ENCODE results near the gene ETNK2. TPM values are rescaled to one million over a fixed set of nuclear protein-coding genes. Genes with fewer than 3 reads are reported as not detected.
"Not testable (repeated sequence)": the region's sequence is repeated elsewhere in the genome, so short reads cannot be mapped to it uniquely, and the experiment has no call there.

ETNK2 gene
- total RNA-seq, 2 donors from 2014 or later = 4.0 to 15.8 TPM

- DNase-seq (peak in 1 of 4 donors; percentile 29), ATAC-seq (peak; percentile 49)
- H3K4me1 ChIP-seq = peaks cover 62% of the 10 kb centered on the region
- intact Hi-C loops (cut with DNase I) = no loop called here
- H3K27ac ChIP-seq = peak overlapping the region; percentile 10 to 68 (median 34)
- 47 to 73% methylated on average over 10 to 14 of the region's 14 CpGs for WGBS, 2 donors
- H3K27me3 ChIP-seq = no peaks in the 10 kb centered on the region
- no peaks in the 10 kb centered on the region for H3K36me3 ChIP-seq (replicated peaks in 1 of 2; ENCODE audit: insufficient read depth in 1 of 2, low read depth in 2 of 2)
- H3K9me3 ChIP-seq = no peaks in the 10 kb centered on the region
- TF ChIP-seq CTCF (IDR thresholded peaks at IDR 0.05) (no peak), POLR2A (IDR thresholded peaks at IDR 0.05) (no peak)
- H3K4me3 ChIP-seq = no peak overlapping the region
Observed at GRCh38 chr1:204104331-204105130, 47.3 kb downstream of the ETNK2 start.

GRCh38 chr1:204103431-204103741 lies 48.5 kb downstream of the ETNK2 start:
- Histone ChIP-seq H3K27ac (peak overlapping the region in 3 of 4 donors; percentile 11 to 68 (median 58)), H3K9me3 (no peaks in the 10 kb centered on the region), H3K27me3 (no peaks in the 10 kb centered on the region), H3K4me1 (peaks cover 67% of the 10 kb centered on the region), H3K4me3 (no peak overlapping the region), H3K36me3 (replicated peaks in 1 of 2; ENCODE audit: insufficient read depth in 1 of 2, low read depth in 2 of 2) (no peaks in the 10 kb centered on the region)
- intact Hi-C loops (cut with DNase I) = no loop called here
- TF ChIP-seq POLR2A (IDR thresholded peaks at IDR 0.05) (no peak), CTCF (IDR thresholded peaks at IDR 0.05) (no peak)
- DNase-seq = no peak
- 66 to 95% methylated on average over 2 of the region's 2 CpGs for WGBS, 2 donors
- ATAC-seq = no peak

- Histone ChIP-seq H3K27ac (peak overlapping the region in 2 of 4 donors; percentile 58 to 68), H3K4me3 (no peak overlapping the region), H3K4me1 (peaks cover 63% of the 10 kb centered on the region), H3K9me3 (no peaks in the 10 kb centered on the region), H3K27me3 (no peaks in the 10 kb centered on the region), H3K36me3 (replicated peaks in 1 of 2; ENCODE audit: insufficient read depth in 1 of 2, low read depth in 2 of 2) (no peaks in the 10 kb centered on the region)
- TF ChIP-seq POLR2A (IDR thresholded peaks at IDR 0.05) = no peak
- no peak for TF ChIP-seq CTCF (IDR thresholded peaks at IDR 0.05)
- 60 to 63% methylated on average over 3 of the region's 3 CpGs for WGBS, 2 donors
- DNase-seq (no peak), ATAC-seq (no peak)
- intact Hi-C loops (cut with DNase I) = no loop called here
Observed at GRCh38 chr1:204102739-204103430, 49.0 kb downstream of the ETNK2 start.

GRCh38 chr1:204102029-204102611 lies 49.7 kb downstream of the ETNK2 start:
- Histone ChIP-seq H3K36me3 (replicated peaks in 1 of 2; ENCODE audit: insufficient read depth in 1 of 2, low read depth in 2 of 2) (no peaks in the 10 kb centered on the region), H3K27me3 (no peaks in the 10 kb centered on the region), H3K4me3 (no peak overlapping the region), H3K4me1 (peaks cover 56% of the 10 kb centered on the region), H3K27ac (peak overlapping the region in 2 of 4 donors; percentile 16 to 68), H3K9me3 (no peaks in the 10 kb centered on the region)
- WGBS, 2 donors = 48 to 53% methylated on average over 11 to 13 of the region's 13 CpGs
- ATAC-seq = no peak
- intact Hi-C loops (cut with DNase I) = no loop called here
- TF ChIP-seq CTCF (IDR thresholded peaks at IDR 0.05) = no peak
- no peak for TF ChIP-seq POLR2A (IDR thresholded peaks at IDR 0.05)
- no peak for DNase-seq

GRCh38 chr1:204099754-204100153 lies 52.1 kb downstream of the ETNK2 start:
- ATAC-seq; H3K36me3 ChIP-seq (replicated peaks in 1 of 2; ENCODE audit: insufficient read depth in 1 of 2, low read depth in 2 of 2): not testable (repeated sequence)

More at GRCh38 chr1:204099754-204100153, 52.1 kb downstream of the ETNK2 start:
- H3K9me3 ChIP-seq; intact Hi-C loops (cut with DNase I); H3K4me3 ChIP-seq; H3K27ac ChIP-seq; DNase-seq; H3K27me3 ChIP-seq: not testable (repeated sequence)
- peaks cover 53% of the 10 kb centered on the region for H3K4me1 ChIP-seq
- WGBS, 2 donors = 78 to 84% methylated on average over 2 of the region's 2 CpGs

All from body of pancreas (tissue), 4 donors.